ENCODE data around the gene IL20RA. TPM values are rescaled to one million over a fixed set of nuclear protein-coding genes. Genes with fewer than 3 reads are reported as not detected.
"Not testable (repeated sequence)": the region's sequence is repeated elsewhere in the genome, so short reads cannot be mapped to it uniquely, and the experiment has no call there.

The IL20RA gene
- polyA plus RNA-seq, 3 donors from 2014 or later, result not detected

DNA sequence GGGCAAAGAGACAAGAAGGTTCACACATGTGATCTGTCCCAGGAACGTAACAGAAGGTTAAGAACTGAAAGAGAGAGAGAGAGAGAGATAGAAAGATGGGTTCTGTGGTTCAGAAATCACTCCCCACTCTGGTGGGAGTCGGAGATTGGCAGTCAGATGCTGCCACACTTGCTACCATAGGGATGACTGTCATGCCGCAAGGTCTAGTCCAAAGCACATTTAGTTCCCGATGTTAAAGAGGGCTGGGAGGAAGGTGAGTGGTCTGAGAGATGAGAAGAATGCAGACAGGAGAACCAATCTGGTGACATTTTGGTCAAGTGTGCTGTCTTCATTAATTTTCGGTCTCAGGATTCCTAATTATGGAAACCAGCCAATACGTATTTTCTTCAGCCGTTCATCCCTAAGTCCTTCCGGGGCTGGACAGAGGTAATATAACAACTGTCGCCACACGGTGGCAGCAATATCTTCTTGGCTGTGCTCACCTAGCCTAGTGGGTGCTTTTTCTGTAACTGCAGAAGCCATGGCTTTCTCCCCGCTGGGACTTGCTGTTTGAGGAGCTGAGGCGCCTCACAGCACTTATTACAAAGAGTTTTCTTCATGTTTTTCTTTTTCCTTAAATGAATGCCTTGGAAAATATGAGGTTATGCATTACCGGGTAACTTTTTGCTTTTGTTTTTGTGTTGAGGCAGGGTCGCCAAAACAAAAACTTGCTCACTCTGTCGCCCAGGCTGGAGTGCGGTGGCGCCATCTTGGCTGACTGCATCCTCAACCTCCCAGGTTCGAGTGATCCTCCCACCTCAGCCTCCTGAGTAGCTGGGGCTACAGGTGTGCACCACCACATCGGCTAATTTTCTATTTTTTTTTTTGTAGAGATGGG lies 76.7 kb downstream of the IL20RA start:
- peaks cover 4 to 17% (median 8%) of the 10 kb centered on the region in 3 donors for H3K27me3 Mint-ChIP-seq (ENCODE audit: low read depth in 3 of 3)

DNA sequence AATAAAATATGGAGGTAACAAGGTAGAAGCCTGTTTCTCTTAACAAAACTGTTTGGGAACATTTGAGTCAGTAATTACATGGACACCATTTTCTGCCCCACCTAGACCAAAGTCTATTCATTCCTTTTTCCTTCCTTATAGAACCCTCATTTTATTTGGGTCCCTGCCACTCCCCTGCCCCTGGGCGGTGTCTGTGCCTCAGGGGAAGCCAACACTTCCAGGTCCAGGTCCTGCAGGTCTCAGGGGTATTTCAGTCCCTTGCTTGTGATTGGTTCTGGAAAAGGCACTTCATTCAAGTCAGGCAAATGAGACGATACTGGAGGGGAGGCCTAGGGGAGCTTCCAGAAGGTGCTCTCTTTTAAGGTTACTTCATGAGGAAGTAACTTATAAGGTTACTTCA lies 80.4 kb downstream of the IL20RA start:
- H3K36me3 Mint-ChIP-seq, result no peaks in the 10 kb centered on the region
- DNase-seq, result no peak
- H3K27ac Mint-ChIP-seq, result no peak overlapping the region
- no peaks in the 10 kb centered on the region for H3K9me3 Mint-ChIP-seq
- H3K4me3 Mint-ChIP-seq, result no peak overlapping the region
- peaks cover 10 to 20% (median 12%) of the 10 kb centered on the region in 3 donors for H3K27me3 Mint-ChIP-seq (ENCODE audit: low read depth in 3 of 3)
- peaks cover 0 to 9% of the 10 kb centered on the region in 2 donors for H3K4me1 Mint-ChIP-seq

More for the DNA sequence above, 76.7 kb downstream of the IL20RA start:
- Mint-ChIP-seq H3K4me1 (peaks cover 0 to 9% of the 10 kb centered on the region in 2 donors), H3K9me3 (no peaks in the 10 kb centered on the region), H3K36me3 (no peaks in the 10 kb centered on the region), H3K4me3 (no peak overlapping the region), H3K27ac (no peak overlapping the region)
- peak; percentile 38 to 60 (median 50) for DNase-seq

DNA sequence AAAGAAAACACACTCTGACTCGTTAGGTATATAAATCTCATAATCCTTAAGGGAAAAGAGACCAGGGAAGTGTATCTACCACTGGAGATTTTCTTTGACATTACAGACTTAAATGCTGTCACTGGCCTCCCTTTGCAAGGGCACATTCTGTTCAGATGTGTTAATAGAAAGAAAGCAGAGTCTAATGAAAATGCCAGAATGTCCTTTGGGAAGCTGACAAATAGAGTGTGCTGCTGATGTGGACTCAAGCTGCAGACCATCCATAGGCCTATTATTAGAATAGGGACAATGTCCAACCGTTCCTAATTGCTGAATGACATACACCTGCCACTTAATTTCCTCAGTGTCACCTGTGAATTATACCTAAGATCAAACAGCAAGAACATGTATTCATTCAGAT lies 81.5 kb downstream of the IL20RA start:
- Mint-ChIP-seq H3K4me3 (no peak overlapping the region), H3K27me3 (ENCODE audit: low read depth in 3 of 3) (peaks cover 6 to 17% (median 13%) of the 10 kb centered on the region in 3 donors), H3K9me3 (no peaks in the 10 kb centered on the region), H3K36me3 (no peaks in the 10 kb centered on the region), H3K4me1 (peaks cover 0 to 9% of the 10 kb centered on the region in 2 donors), H3K27ac (no peak overlapping the region)
- no peak for DNase-seq

- no peak overlapping the region for H3K4me3 Mint-ChIP-seq
- H3K4me1 Mint-ChIP-seq, result peaks cover 0 to 3% of the 10 kb centered on the region in 2 donors
- peaks cover 5 to 11% (median 9%) of the 10 kb centered on the region in 3 donors for H3K27me3 Mint-ChIP-seq (ENCODE audit: low read depth in 3 of 3)
- H3K9me3 Mint-ChIP-seq, result no peaks in the 10 kb centered on the region
- no peak overlapping the region for H3K27ac Mint-ChIP-seq
- no peaks in the 10 kb centered on the region for H3K36me3 Mint-ChIP-seq
- no peak for DNase-seq
Observed at GRCh38 chr6:136962661-136963060, 82.1 kb downstream of the IL20RA start.

- Mint-ChIP-seq H3K36me3 (no peaks in the 10 kb centered on the region), H3K9me3 (no peaks in the 10 kb centered on the region), H3K4me1 (peaks cover 5 to 6% of the 10 kb centered on the region in 2 donors), H3K27me3 (ENCODE audit: low read depth in 3 of 3) (peaks cover 5 to 10% (median 9%) of the 10 kb centered on the region in 3 donors), H3K4me3 (no peak overlapping the region), H3K27ac (no peak overlapping the region)
- DNase-seq, result no peak
Observed at GRCh38 chr6:136961848-136962247, 82.9 kb downstream of the IL20RA start.

DNA sequence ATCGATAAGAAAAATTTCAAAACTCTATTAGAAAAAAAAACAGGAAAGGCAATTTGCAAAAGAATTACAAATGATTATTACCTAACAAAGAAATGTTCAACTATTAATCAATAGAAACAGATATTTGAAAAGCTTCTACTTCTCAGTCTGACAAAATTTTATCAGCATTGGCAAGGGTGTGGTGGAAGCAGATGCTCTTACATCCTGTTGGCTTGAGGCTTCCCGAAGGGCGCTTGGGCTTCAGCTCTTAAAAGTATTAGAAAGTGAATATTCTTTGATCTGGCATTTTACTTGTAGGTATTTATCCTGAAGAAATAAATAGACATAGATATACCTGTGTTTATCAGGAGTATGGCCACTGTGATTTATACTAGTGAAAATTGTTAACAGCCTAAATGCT lies 84.0 kb downstream of the IL20RA start:
- DNase-seq, result no peak
- Mint-ChIP-seq H3K27ac (no peak overlapping the region), H3K27me3 (ENCODE audit: low read depth in 3 of 3) (peaks cover 3 to 9% (median 5%) of the 10 kb centered on the region in 3 donors), H3K4me1 (peaks cover 8 to 11% of the 10 kb centered on the region in 2 donors), H3K36me3 (no peaks in the 10 kb centered on the region), H3K9me3 (no peaks in the 10 kb centered on the region), H3K4me3 (no peak overlapping the region)

DNA sequence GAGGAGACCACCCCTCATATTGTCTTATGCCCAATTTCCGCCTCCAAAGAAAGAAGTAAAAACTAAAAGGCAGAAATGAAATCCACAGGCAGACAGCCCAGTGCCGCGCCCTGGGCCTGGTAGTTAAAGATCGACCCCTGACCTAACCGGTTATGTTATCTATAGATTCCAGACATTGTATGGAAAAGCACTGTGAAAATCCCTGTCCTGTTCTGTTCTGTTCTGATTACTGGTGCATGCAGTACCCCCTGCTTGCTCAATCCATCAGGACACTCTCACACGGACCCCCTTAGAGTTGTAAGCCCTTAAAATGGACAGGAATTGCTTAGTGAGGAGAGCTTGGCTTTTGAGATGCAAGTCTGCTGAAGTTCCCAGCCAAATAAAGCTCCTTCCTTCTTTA lies 84.8 kb downstream of the IL20RA start:
- Mint-ChIP-seq H3K4me1 (peaks cover 8 to 11% of the 10 kb centered on the region in 2 donors), H3K27me3 (ENCODE audit: low read depth in 3 of 3) (peaks cover 2 to 10% (median 3%) of the 10 kb centered on the region in 3 donors)
- H3K36me3 Mint-ChIP-seq, H3K27ac Mint-ChIP-seq, DNase-seq, H3K9me3 Mint-ChIP-seq, H3K4me3 Mint-ChIP-seq: not testable (repeated sequence)

DNA sequence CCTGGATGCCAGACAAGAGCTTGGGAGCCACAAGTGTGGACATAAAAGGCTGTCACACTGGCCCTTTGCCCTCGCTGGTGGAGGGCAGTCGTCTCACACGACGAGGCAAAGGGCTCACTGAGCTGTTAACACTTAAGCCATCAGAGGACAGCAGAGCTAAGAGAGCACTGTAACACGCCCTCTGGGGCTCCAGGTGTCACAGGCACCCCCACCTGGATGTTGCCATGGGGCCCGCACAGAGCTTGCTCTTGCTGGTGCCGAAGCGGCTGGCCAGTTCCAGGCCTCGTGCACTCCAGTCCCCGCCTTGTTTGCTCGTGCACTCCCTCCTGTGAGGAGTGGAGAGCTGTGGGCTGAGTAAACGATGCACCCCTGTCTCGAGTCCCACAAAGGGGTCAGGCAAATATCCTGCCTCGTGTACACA lies 85.3 kb downstream of the IL20RA start:
- Mint-ChIP-seq H3K27ac (no peak overlapping the region), H3K4me1 (peaks cover 8 to 11% of the 10 kb centered on the region in 2 donors), H3K36me3 (no peaks in the 10 kb centered on the region), H3K27me3 (ENCODE audit: low read depth in 3 of 3) (peaks cover 2 to 13% (median 3%) of the 10 kb centered on the region in 3 donors), H3K4me3 (peak overlapping the region in 1 of 5 donors; percentile 46), H3K9me3 (no peaks in the 10 kb centered on the region)
- DNase-seq, result no peak

DNA sequence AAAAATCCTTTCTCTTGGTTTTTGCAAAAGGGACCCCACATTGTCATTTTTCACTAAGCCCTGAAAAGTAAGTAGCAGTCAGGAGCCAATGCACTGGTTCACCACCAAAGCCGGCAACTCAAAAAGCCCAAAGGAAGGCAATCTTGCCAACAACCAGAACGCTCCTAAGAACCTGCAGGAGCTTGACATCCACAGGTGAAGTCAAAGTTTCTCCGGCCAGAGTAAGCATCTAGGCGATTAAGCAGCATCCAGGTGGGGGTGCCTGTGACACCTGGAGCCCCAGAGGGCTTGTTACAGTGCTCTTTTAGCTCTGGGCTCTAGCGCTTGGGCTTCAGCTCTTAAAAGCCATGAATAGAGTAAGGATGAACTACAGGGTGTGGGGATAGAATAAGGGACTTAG lies 86.6 kb downstream of the IL20RA start:
- Mint-ChIP-seq H3K9me3 (no peaks in the 10 kb centered on the region), H3K36me3 (no peaks in the 10 kb centered on the region), H3K27ac (no peak overlapping the region), H3K27me3 (ENCODE audit: low read depth in 3 of 3) (peaks cover 3 to 13% (median 4%) of the 10 kb centered on the region in 3 donors), H3K4me3 (no peak overlapping the region), H3K4me1 (peaks cover 8 to 11% of the 10 kb centered on the region in 2 donors)
- no peak for DNase-seq

DNA sequence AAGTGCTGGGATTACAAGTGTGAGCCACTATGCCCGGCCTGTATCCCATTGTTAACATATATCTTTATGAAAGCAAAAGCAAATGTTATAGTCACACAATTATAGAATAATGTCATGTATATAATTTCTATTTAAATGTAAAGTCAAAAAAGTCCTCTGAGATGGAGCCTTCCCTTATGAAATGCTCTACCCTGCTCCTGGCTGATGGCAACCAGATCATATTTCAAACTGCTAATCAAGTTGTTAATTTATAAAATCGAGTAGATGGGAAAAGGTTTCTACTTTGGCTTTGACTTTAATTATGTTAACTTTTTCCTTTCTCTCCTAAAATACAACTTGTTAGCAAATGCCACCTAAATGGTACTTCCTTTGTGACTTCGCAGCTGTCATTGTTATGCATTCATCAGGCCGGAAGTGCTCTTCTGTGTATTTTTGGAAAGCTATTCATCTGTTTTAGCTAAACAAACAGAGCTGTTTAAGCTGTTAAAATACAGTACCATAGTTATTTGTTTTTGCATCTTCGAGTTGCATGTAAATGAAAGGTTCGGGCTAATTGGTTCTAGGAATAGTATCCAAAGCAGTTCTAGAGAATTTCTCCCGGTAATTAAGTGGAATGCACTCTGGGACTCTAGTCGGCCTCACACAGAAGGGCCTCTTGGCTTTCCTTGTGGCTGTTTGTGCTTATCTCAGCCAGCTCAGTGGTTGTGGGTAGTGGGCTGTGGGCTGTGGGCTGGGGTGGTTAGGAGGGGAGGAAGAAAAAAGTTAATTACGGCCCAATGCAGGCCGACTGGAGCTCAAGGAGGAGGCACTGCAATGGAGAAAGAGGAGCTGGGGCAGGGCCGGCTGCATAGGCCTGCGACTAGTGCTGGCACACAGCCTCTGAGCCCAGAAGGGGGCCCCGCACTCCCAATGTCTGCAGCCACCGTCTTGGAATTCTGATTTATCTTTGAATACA lies 87.9 kb downstream of the IL20RA start:
- peak; percentile 12 to 20 (median 17) for DNase-seq
- no peaks in the 10 kb centered on the region for H3K36me3 Mint-ChIP-seq

DNA sequence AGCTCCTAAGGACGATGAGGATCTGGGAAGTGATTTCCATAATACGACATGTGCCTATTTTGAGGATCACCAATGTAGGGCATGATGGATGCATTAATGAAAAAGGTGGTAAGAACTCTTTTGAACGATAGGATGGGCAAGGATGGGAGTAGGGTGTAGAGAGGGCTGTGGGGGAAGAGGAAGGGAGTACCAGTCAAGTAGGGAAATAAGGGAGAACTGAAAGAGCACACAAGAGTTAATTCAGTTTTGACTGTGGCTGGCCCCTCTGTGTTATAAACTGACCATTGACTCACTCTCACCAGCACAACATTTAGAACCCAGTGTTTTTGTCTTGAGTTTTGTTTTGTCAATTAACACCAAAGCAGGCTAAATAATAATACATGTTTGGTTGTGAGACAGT lies 89.6 kb downstream of the IL20RA start:
- no peak for DNase-seq
- Mint-ChIP-seq H3K36me3 (no peaks in the 10 kb centered on the region), H3K27ac (no peak overlapping the region), H3K4me1 (peaks cover 8 to 11% of the 10 kb centered on the region in 2 donors), H3K4me3 (no peak overlapping the region), H3K9me3 (no peaks in the 10 kb centered on the region), H3K27me3 (ENCODE audit: low read depth in 3 of 3) (peaks cover 7 to 10% (median 7%) of the 10 kb centered on the region in 3 donors)

More for the DNA sequence above, 87.9 kb downstream of the IL20RA start:
- no peaks in the 10 kb centered on the region for H3K9me3 Mint-ChIP-seq
- H3K27ac Mint-ChIP-seq, result peak overlapping the region in 1 of 6 donors; percentile 18
- peaks cover 8 to 11% of the 10 kb centered on the region in 2 donors for H3K4me1 Mint-ChIP-seq
- H3K4me3 Mint-ChIP-seq, result peak overlapping the region; percentile 11 to 63 (median 31)
- peaks cover 10 to 11% (median 10%) of the 10 kb centered on the region in 3 donors for H3K27me3 Mint-ChIP-seq (ENCODE audit: low read depth in 3 of 3)

DNA sequence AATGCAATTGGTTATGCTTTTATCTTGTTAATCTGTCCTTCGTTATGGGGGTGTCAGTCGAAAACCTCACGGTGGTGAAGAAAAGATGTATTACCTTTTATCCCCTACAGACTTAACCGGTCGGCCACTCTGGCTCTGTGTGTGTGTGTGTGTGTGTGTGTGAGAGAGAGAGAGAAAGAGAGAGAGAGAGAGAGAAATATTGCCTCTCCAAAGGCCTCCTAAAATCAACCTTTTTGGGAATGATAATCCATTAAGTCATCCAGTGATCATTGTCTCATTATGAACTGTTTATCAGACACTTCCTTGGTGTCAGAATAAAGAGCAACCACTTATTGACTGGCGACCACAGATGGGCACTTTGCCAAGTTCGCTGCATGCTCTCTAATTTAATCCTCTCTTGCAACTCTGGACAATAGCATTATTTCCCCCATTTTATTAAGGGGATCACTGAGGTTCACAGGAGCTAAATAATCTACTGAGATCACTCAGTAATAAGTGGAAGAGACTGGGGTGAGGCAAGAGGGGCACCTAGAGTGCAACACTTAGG lies 92.0 kb downstream of the IL20RA start:
- peaks cover 4 to 12% (median 11%) of the 10 kb centered on the region in 3 donors for H3K27me3 Mint-ChIP-seq (ENCODE audit: low read depth in 3 of 3)

GRCh38 chr6:136950436-136951126 lies 94.2 kb downstream of the IL20RA start:
- no peaks in the 10 kb centered on the region for H3K4me1 Mint-ChIP-seq
- no peak overlapping the region for H3K27ac Mint-ChIP-seq

More for the DNA sequence above, 92.0 kb downstream of the IL20RA start:
- H3K4me3 Mint-ChIP-seq, result no peak overlapping the region
- H3K4me1 Mint-ChIP-seq, result peaks cover 8 to 11% of the 10 kb centered on the region in 2 donors
- no peak for DNase-seq
- H3K27ac Mint-ChIP-seq, result no peak overlapping the region
- H3K36me3 Mint-ChIP-seq, result peaks cover 0 to 8% (median under 1%) of the 10 kb centered on the region in 3 donors
- peaks cover 0 to 6% (median 0%) of the 10 kb centered on the region in 6 donors for H3K9me3 Mint-ChIP-seq

More at GRCh38 chr6:136950436-136951126, 94.2 kb downstream of the IL20RA start:
- Mint-ChIP-seq H3K4me3 (no peak overlapping the region), H3K36me3 (peaks cover 0 to 8% (median 3%) of the 10 kb centered on the region in 3 donors), H3K27me3 (ENCODE audit: low read depth in 3 of 3) (peaks cover 6 to 12% (median 11%) of the 10 kb centered on the region in 3 donors), H3K9me3 (peaks cover 0 to 6% (median 0%) of the 10 kb centered on the region in 6 donors)
- DNase-seq, result no peak
